Liver (tissue), 3 donors: ENCODE measurements around the gene ENTHD1.

Experiments used
- FOXA1 ChIP-seq: IDR thresholded peaks from 2 replicates; pipeline ENCODE4 v1.6.1; 2016; ENCODE audit warnings: antibody characterized with exemption
- GABPA ChIP-seq, 2 donors: IDR thresholded peaks in 1 of 2; conservative IDR thresholded peaks in 1 of 2; 2 replicates each; pipeline ENCODE4 v1.6.1; 2016; ENCODE audit warnings: antibody characterized with exemption in 2 of 2, mild to moderate bottlenecking in 1 of 2, moderate library complexity in 1 of 2
- JUND ChIP-seq, 2 donors: IDR thresholded peaks; 2 replicates each; pipeline ENCODE4 v1.6.1; 2016; ENCODE audit warnings: antibody characterized with exemption in 2 of 2
- RAD21 ChIP-seq, 2 donors: IDR thresholded peaks; 2 replicates each; pipeline ENCODE4 v1.6.1; 2016; ENCODE audit warnings: antibody characterized with exemption in 2 of 2, mild to moderate bottlenecking in 2 of 2
- RXRA ChIP-seq, 2 donors: IDR thresholded peaks; 2 replicates each; pipeline ENCODE4 v1.6.1; 2017 to 2018; ENCODE audit warnings: antibody characterized with exemption in 2 of 2, mild to moderate bottlenecking in 1 of 2
- SP1 ChIP-seq: IDR thresholded peaks from 2 replicates; pipeline ENCODE4 v1.6.1; 2018; ENCODE audit warnings: antibody characterized with exemption, mild to moderate bottlenecking
- TAF1 ChIP-seq: conservative IDR thresholded peaks from 2 replicates; pipeline ENCODE4 v1.6.1; 2016; ENCODE audit warnings: antibody characterized with exemption, mild to moderate bottlenecking
- YY1 ChIP-seq: IDR thresholded peaks from 2 replicates; pipeline ENCODE4 v1.6.1; 2016; ENCODE audit warnings: antibody characterized with exemption, mild to moderate bottlenecking
- TF ChIP-seq, protein P1 (sequence below): fragments of 150-350 bp; IDR thresholded peaks from 2 replicates; pipeline ENCODE4 v1.5.1; 2017; ENCODE audit warnings: improper control_type of control experiment, low read depth, low read length; ENCODE audit not compliant: missing input control
- TF ChIP-seq, protein P2 (sequence below): IDR thresholded peaks from 2 replicates; pipeline ENCODE4 v1.6.1; 2016; ENCODE audit warnings: antibody characterized with exemption, mild to moderate bottlenecking
- TF ChIP-seq, protein P3 (sequence below): IDR thresholded peaks from 2 replicates; pipeline ENCODE4 v1.6.1; 2016; ENCODE audit warnings: antibody characterized with exemption
- TF ChIP-seq, protein P4 (sequence below): IDR thresholded peaks from 2 replicates; pipeline ENCODE4 v1.6.1; 2016; ENCODE audit warnings: antibody characterized with exemption
- donor health status: healthy.
- donor health status: healthy.

DNA sequence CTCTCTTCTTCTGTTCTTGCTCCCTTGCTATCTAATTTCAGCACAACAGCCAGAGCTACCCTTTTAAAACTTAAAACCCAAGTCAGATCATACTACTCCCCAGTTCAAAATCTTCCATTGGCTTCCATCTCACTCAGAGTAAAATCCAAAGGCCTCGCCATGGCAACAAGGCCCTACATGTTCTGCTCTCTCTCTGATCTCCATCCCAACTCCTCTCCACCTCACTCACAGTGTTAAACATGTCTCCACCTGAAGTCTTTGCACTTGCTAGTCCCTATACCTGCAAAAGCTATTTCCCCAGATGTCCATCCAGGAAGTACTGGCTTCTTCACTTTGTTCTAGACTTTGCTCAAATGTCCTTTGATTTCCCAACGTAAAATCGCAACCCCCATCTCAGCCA is 4.3 kb upstream of the ENTHD1 start:
- TF ChIP-seq, protein P1, sequence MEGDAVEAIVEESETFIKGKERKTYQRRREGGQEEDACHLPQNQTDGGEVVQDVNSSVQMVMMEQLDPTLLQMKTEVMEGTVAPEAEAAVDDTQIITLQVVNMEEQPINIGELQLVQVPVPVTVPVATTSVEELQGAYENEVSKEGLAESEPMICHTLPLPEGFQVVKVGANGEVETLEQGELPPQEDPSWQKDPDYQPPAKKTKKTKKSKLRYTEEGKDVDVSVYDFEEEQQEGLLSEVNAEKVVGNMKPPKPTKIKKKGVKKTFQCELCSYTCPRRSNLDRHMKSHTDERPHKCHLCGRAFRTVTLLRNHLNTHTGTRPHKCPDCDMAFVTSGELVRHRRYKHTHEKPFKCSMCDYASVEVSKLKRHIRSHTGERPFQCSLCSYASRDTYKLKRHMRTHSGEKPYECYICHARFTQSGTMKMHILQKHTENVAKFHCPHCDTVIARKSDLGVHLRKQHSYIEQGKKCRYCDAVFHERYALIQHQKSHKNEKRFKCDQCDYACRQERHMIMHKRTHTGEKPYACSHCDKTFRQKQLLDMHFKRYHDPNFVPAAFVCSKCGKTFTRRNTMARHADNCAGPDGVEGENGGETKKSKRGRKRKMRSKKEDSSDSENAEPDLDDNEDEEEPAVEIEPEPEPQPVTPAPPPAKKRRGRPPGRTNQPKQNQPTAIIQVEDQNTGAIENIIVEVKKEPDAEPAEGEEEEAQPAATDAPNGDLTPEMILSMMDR, result no peak
- TF ChIP-seq TAF1 (no peak), FOXA1 (no peak), JUND (IDR thresholded peaks at IDR 0.05) (no peak), SP1 (no peak), RAD21 (IDR thresholded peaks at IDR 0.05) (no peak), GABPA (IDR thresholded peaks at IDR 0.05 in 1 of 2, conservative IDR thresholded peaks at IDR 0.05 in 1 of 2) (no peak), RXRA (IDR thresholded peaks at IDR 0.05) (no peak), YY1 (no peak)
- TF ChIP-seq, protein P2, sequence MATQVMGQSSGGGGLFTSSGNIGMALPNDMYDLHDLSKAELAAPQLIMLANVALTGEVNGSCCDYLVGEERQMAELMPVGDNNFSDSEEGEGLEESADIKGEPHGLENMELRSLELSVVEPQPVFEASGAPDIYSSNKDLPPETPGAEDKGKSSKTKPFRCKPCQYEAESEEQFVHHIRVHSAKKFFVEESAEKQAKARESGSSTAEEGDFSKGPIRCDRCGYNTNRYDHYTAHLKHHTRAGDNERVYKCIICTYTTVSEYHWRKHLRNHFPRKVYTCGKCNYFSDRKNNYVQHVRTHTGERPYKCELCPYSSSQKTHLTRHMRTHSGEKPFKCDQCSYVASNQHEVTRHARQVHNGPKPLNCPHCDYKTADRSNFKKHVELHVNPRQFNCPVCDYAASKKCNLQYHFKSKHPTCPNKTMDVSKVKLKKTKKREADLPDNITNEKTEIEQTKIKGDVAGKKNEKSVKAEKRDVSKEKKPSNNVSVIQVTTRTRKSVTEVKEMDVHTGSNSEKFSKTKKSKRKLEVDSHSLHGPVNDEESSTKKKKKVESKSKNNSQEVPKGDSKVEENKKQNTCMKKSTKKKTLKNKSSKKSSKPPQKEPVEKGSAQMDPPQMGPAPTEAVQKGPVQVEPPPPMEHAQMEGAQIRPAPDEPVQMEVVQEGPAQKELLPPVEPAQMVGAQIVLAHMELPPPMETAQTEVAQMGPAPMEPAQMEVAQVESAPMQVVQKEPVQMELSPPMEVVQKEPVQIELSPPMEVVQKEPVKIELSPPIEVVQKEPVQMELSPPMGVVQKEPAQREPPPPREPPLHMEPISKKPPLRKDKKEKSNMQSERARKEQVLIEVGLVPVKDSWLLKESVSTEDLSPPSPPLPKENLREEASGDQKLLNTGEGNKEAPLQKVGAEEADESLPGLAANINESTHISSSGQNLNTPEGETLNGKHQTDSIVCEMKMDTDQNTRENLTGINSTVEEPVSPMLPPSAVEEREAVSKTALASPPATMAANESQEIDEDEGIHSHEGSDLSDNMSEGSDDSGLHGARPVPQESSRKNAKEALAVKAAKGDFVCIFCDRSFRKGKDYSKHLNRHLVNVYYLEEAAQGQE, result no peak
- TF ChIP-seq, protein P3, sequence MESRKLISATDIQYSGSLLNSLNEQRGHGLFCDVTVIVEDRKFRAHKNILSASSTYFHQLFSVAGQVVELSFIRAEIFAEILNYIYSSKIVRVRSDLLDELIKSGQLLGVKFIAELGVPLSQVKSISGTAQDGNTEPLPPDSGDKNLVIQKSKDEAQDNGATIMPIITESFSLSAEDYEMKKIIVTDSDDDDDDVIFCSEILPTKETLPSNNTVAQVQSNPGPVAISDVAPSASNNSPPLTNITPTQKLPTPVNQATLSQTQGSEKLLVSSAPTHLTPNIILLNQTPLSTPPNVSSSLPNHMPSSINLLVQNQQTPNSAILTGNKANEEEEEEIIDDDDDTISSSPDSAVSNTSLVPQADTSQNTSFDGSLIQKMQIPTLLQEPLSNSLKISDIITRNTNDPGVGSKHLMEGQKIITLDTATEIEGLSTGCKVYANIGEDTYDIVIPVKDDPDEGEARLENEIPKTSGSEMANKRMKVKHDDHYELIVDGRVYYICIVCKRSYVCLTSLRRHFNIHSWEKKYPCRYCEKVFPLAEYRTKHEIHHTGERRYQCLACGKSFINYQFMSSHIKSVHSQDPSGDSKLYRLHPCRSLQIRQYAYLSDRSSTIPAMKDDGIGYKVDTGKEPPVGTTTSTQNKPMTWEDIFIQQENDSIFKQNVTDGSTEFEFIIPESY, result no peak
- TF ChIP-seq, protein P4, sequence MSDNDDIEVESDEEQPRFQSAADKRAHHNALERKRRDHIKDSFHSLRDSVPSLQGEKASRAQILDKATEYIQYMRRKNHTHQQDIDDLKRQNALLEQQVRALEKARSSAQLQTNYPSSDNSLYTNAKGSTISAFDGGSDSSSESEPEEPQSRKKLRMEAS, result no peak
